ENCODE measurements around the gene PAK4.

PAK4 gene

DNA sequence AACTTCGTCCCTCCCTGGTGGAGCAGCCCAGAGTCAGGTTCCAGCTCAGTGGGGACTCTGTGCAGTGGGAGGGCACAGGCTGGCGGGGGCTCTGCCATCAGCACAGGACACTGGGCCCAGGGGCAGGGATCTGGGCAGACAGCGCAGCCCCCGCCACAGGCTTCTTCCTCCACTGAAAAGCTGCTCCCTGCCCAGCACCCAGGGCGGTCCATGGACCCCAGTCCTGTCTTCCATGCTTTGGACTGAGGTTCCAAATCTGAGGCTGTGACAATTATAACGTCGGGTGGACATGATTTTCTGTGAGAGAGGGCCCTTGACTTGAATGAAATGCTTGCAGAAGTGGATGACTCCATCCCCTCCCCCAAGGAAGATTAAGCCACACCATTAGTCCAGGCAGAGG, 50.0 kb downstream of the PAK4 start:
- in situ Hi-C loops (cut with MboI; ENCODE audit: low sequenced_read_pairs), result no loop called here

DNA sequence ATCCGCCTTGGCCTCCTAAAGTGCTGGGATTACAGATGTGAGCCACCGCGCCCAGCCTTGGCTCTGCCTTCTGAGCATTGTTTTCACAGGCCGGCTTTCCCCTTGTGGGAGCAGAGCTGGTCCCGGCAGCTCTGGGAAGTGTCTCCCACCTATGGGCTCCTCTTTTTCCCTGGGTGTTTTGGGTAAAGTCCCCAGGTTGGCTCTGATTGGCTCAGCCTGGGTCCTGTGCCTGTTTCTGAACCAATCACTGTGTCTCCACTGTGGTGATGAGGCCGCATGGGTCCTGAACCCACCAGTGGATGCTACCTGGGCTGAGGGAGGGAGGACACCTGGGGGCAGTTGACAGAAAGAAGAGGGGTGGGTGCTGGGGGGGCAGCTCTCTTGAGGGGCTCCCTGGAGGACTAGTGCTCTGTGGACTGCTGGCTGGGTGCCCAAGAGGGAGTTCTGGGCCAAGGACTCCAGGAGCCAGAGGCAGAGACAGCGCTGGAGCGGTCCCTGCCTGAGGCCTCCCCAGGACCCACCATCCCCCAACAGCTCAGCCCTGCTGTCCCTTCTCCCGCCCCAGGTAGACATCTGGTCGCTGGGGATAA, 51.6 kb downstream of the PAK4 start:
- in situ Hi-C loops (cut with MboI; ENCODE audit: low sequenced_read_pairs), result no loop called here

DNA sequence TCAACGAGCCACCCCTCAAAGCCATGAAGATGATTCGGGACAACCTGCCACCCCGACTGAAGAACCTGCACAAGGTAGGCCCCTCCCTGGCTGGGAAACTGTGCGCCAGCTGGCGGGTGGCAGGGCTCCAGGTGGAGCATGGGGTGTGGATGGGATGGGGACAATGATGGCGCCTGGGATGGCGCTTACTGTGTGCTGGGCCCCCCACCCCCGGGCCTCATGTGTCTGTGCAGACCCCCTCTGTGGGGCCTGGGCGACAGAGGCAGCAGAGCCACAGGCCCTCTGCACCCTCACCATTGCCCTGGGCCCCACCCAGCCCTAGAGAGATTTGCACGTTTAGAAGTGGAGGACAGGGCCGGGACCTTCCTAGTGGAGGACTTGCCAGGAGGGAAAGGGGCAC, 52.1 kb downstream of the PAK4 start:
- in situ Hi-C loops (cut with MboI; ENCODE audit: low sequenced_read_pairs), result no loop called here

DNA sequence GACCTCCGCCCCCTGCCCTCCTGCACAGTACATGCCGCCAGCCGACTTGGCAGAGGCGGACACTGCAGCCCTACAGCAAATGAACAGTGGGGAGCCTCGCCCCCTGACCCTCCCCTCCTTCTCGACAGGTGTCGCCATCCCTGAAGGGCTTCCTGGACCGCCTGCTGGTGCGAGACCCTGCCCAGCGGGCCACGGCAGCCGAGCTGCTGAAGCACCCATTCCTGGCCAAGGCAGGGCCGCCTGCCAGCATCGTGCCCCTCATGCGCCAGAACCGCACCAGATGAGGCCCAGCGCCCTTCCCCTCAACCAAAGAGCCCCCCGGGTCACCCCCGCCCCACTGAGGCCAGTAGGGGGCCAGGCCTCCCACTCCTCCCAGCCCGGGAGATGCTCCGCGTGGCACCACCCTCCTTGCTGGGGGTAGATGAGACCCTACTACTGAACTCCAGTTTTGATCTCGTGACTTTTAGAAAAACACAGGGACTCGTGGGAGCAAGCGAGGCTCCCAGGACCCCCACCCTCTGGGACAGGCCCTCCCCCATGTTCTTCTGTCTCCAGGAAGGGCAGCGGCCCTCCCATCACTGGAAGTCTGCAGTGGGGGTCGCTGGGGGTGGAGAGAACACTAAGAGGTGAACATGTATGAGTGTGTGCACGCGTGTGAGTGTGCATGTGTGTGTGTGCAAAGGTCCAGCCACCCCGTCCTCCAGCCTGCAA, 52.9 kb downstream of the PAK4 start:
- in situ Hi-C loops (cut with MboI; ENCODE audit: low sequenced_read_pairs), result no loop called here

DNA sequence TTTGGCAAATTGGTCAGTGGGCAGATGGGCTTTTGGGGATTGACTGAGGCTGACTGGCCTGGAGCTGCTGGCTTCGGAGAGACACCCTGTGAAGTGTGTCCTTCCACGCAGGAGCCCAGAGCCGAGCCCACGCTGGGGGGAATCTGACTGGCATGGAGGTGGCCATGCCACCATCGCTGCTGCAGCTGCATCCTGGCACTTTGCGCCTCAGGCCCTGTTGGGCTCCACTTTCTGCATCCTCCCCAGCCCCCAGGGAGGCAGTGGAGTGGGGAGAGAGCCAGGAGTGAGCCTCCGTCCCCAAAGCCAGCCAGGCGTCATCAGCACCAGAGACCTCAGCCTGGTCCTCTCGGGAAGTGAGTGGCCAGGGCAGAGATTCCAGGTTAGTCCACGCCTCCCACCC, 54.2 kb downstream of the PAK4 start:
- in situ Hi-C loops (cut with MboI; ENCODE audit: low sequenced_read_pairs), result no loop called here

DNA sequence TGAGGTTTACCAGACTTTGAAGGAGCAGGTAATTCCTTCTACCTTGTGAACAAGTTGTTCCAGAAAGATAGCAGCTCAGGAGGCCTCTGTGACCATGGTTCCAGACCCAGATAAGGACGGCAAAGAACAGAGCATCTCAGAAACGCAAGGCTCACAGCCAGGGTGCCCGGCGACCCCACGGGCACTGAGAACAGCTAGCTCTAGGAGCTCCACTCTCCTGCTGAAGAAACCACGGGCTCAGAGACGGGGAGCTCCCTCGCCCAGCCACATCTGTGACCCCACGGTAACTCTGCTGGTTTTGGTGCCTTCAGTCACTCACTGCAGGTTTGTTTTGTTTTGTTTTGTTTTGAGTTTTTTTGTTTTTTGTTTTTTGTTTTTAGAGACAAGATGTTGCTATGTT, 55.2 kb downstream of the PAK4 start:
- in situ Hi-C loops (cut with MboI; ENCODE audit: low sequenced_read_pairs), result no loop called here

DNA sequence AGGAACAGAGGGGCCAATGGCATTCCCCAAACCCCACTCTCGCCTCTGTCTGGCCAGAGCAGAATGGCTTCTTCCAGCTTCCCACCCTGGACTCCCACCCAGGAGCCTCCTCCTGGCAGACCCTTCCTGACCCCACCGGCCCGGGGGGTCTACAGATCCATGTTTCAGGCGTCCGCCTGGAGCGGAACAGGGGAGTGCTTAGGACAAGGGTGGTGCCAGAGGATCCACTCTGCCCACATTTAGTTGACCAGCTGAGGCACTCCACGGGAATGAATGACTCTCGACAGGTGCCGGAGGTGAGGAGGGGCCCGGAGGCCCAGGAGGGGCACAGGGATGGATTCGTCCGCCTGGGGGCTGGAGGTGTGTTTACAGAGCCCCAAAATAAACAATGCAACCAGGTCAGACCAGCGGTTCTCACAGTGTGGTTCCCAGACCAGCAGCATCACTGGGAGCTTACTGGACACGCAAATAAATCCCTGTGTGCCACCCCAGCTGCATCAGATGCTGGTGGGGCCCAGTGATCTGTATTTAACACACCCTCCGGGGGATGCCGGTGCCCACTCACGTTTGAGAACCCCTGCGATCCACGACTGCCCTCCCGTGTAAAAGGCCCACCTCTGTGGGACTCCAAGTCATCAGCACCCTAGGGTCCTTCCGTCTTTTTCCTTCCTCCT, 56.1 kb downstream of the PAK4 start:
- in situ Hi-C loops (cut with MboI; ENCODE audit: low sequenced_read_pairs), result no loop called here

DNA sequence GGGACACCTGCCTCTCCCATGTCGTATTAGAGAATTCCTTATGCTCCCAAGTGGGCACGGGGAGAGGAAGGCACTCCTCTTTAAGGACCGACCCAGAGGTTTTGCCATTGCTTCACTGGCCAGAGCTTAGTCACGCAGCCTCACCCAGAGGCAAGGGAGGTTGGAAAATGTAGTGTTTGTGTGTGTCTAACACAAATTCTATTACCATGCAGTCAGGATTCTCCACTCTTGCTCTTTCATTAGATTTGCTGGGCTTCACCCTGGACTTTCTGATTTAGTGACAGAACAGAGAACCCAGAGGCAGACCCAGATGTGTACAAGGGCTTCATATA, 56.6 kb downstream of the PAK4 start:
- in situ Hi-C loops (cut with MboI; ENCODE audit: low sequenced_read_pairs), result no loop called here

DNA sequence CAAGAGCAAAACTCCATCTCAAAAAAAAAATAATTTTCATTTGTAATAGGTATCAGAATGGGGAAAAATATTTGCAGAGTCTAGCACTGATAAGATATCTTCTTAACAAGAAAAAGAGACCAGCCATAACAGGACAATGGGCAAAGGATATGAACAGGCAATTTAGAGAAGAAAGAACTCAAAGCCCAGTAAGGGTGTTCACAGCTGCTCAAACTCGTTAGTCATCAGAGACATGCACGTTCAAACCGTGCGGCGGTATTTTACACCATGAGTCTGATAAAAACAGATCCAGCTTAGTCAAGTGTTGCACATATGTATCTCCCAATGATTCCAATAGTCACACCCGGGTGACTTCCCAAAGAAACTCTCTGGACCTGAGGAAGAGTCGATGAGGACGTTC, 57.5 kb downstream of the PAK4 start:
- in situ Hi-C loops (cut with MboI; ENCODE audit: low sequenced_read_pairs), result no loop called here

DNA sequence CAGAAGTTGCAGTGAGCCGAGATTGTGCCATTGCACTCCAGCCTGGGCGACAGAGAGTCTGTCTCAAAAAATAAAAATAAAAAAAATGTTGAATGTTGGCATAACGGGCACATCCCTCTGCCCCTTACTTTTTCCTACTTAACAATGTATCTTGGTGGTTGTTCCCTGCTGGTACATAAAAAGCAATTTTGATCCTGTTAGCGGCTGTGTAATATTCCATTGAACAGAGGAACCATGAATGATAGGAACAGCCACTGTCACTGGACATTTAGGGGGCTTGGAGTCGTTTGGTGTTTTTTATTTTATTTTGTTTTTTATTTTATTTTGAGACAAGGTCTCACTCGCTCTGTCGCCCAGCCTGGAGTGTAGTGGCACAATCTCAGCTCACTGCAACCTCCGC, 60.8 kb downstream of the PAK4 start:
- in situ Hi-C loops (cut with MboI; ENCODE audit: low sequenced_read_pairs), result no loop called here

DNA sequence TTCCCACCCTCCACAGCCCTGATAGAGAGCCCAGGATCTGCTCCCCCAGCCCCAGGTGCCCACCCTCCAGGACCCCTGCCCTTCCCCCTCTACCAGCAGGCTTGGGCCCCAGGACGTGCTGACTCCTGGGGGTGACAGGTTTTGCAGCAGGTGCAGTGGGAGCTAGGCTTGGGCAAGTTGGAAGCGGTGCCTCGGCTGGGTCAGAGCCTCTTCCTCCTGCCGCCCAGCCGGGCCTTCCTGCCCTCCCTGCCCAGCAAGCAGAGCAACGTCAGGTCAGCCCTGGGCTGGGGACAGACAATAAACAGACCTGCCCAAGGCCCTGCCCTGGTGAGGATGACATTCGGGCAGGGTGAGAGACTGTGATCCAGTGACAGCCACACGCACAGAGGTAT, 62.0 kb downstream of the PAK4 start:
- in situ Hi-C loops (cut with MboI; ENCODE audit: low sequenced_read_pairs), result no loop called here

DNA sequence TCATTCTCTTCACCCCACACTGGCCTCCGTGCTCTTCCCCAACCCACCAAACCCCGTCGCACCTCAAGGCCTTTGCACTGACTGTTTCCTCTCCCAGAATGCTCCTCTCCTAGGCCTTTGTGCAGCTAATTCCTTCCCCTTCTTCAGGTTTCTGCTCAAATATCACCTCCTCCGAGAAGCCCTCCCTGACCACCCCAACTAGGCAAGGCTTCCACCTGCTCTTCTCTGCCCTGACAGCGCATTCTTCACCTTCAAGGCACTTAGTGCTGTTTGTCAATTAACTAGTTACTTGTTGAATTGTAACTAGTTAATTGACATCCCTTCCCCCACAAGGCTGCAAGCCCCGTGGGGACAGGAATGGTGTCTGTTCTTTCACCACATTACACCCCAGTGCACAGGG, 63.4 kb downstream of the PAK4 start:
- in situ Hi-C loops (cut with MboI; ENCODE audit: low sequenced_read_pairs), result no loop called here

DNA sequence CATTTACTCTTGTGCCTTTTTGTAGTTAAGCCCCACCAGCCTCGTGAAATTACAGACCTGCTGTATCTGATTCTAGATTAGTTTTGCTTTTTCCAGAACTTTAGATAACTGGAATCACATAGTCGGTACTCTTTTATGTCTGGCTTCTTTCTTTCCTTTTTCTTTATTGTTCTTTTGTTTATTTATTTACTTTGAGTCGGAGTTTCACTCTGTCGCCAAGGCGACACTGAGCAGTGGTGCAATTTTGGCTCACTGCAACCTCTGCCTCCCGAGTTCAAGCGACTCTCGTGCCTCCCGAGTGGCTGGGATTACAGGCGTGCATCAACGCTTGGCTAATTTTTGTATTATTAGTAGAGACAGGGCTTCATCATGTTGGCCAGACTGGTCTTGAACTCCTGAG, 65.2 kb downstream of the PAK4 start:
- in situ Hi-C loops (cut with MboI; ENCODE audit: low sequenced_read_pairs), result no loop called here

DNA sequence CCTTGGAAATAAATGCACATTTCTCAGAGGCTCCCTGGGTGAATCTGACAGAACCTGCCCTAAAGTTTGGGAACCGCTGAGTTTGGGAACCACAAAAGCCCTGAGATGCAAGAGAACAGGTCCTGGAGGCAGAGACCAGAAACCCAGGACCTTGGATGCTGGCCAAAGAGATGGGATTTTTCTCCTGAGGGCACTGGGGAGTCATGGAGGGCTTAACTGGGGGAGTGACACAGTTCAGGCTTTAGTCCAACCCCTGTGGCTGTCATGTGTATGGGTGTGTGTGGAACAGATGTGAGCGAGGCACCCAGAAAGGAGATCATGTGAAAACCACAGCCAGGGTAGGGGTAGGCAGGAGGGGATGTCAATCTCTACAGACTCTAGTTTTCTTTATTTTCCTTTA, 67.3 kb downstream of the PAK4 start:
- in situ Hi-C loops (cut with MboI; ENCODE audit: low sequenced_read_pairs), result no loop called here

DNA sequence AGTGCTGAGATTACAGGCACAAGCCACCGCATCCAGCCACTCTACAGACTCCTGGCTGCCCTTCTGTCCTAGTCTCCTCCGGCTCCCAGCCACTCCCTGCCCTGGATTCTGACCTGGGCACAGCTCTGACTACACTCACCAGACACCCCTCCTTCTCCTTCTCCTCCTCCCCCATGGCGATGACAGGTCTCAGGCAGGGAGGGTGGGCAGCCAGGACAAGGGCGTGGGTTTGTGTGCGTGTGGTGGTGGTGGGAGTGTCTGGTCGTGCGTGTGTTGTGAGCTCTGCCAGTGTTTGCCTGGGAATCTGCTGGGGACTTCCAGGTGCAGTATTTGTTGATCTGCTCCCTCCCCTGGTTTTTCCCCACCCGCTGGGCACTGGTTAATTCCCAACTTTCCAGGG, 68.2 kb downstream of the PAK4 start:
- in situ Hi-C loops (cut with MboI; ENCODE audit: low sequenced_read_pairs), result no loop called here

DNA sequence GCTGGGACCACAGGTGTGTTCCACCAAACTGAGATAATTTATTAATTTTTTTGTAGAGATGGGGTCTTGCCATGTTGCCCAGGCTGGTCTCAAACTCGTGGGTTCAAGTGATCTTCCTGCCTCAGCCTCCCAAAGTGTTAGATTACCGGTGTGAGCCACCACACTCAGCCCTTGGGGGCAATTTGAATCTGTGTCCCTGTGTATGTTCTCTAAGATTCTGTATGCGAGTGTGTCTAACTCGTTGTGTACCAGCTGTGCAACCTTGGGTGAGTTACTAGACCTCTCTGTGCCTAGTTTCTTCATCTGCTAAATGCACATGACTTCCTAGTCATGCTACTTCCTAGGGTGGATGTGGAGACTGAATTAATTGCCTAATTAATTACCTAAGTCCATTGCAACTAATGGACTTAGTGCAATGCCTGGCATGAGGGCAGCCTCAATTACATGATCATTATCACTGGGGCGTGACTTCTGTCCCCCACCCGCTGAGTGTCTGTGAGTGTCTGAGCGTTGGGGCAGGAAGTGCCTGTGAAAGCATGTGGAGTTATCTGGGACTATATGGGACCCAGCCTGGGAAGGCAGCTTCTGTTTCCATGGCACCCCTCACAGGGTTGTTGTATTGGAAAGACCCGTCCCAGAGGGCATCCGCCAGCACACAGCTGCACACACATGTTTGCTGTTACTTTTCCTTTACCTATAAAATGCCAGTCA, 69.4 kb downstream of the PAK4 start:
- in situ Hi-C loops (cut with MboI; ENCODE audit: low sequenced_read_pairs), result no loop called here

DNA sequence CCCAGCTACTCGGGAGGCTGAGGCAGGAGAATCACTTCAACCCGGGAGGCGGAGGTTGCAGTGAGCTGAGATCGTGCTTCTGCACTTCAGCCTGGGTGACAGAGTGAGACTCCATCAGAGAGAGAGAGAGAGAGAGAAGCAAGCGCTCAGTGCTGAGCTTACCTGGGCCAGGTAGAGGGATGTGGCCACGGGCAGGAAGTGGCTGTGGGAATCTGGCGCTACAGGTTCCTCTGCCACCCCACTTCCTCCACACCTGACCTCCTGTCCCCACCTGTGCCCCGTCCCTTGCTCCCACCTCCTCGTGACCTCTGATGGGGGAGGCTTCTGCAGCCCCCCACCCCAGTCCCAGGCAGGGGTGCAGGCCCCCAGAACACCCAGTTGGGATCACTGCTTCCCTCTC, 70.2 kb downstream of the PAK4 start:
- in situ Hi-C loops (cut with MboI; ENCODE audit: low sequenced_read_pairs), result no loop called here

DNA sequence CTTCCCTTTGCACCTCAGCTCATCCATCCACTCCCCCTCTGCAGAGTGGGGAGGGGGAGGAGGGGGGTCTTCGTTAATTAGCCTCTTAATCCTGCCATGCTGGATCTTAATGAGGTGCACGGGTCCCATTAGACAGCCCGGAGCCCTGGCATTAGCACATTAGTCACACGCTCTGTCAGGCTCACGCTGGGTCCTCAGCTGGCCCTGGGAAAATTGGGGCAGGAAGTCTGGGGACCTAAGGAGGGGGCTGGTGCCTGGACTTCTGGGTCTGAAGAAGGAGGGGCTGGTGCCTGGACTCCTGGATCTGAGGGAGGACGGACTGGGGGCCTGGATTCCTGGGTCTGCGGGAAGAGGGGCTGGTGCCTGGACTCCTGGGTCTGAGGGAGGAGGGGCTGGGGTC, 70.7 kb downstream of the PAK4 start:
- in situ Hi-C loops (cut with MboI; ENCODE audit: low sequenced_read_pairs), result no loop called here

DNA sequence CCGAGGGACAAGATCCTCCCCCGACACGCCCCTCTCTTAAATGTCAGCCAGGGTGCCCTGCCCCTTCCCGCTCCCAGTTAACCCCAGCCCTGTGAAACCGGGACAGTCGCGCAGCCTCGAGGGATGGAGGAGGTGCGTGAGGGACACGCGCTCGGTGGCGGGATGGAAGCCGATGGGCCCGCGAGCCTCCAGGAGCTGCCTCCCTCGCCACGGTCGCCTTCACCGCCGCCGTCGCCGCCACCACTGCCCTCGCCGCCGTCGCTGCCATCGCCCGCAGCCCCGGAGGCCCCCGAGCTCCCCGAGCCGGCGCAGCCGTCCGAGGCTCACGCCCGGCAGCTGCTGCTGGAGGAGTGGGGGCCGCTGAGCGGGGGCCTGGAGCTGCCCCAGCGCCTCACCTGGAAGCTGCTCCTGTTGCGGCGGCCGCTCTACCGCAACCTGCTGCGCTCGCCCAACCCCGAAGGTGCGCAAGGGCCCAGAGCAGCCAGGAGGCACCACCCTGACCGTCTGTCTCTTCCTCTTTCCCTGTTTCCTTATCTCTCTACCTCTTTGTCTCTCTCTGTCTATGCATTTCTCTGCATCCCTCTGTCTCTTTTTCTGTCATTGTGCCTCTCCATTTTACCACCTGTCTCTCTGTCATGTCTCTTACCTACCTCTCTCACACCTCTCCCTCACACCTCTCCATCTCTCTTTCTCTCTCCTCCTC, 71.4 kb downstream of the PAK4 start, which contains the start of gene NCCRP1:
Gene NCCRP1 (plus strand): TSS at position 105 of the 703 bp plus-strand sequence. CDS start 19 bp downstream, at position 124.
- in situ Hi-C loops (cut with MboI; ENCODE audit: low sequenced_read_pairs), result no loop called here

DNA sequence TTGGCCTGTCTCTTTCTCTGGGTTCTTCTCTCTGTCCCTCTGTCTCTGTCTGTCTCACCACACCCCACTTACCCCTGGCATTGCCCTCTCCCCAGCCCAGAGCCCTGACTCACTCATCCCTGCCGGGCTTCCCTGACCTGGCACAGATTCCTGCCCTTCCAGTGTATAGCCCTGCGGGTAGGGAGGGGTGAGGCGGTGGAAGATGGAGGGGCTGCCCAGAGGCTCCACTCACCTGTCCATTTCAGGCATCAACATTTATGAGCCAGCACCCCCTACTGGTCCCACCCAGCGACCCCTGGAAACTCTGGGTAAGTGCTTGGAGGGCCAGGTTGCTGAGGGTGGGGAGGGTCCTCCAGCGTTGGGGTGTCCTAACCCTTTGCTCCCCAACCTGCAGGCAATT, 72.2 kb downstream of the PAK4 start:
- in situ Hi-C loops (cut with MboI; ENCODE audit: low sequenced_read_pairs), result no loop called here

DNA sequence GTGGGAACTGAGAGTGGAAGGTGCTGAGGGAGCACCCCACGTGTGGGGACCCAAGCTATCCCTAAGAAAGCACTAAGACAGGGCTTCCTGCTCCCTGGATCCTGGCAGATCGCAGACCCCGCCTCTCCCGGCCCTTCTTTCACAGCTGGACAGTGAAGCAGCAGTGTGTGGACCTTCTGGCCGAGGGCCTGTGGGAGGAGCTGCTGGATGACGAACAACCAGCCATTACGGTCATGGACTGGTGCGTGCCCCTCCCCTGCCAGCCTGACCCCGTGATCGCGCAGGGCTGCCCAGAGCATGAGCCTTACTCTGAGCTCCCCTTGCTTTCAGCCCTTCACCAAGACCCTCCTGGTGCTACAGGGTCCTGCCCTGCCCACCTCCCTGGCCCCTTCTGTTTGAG, 73.4 kb downstream of the PAK4 start:
- in situ Hi-C loops (cut with MboI; ENCODE audit: low sequenced_read_pairs), result no loop called here
